ENCODE data around the gene STAT4. TPM values are rescaled to one million over a fixed set of nuclear protein-coding genes. Genes with fewer than 3 reads are reported as not detected.

The STAT4 gene
- total RNA-seq, 2 donors from 2014 or later, result 3.2 to 8.8 TPM

DNA sequence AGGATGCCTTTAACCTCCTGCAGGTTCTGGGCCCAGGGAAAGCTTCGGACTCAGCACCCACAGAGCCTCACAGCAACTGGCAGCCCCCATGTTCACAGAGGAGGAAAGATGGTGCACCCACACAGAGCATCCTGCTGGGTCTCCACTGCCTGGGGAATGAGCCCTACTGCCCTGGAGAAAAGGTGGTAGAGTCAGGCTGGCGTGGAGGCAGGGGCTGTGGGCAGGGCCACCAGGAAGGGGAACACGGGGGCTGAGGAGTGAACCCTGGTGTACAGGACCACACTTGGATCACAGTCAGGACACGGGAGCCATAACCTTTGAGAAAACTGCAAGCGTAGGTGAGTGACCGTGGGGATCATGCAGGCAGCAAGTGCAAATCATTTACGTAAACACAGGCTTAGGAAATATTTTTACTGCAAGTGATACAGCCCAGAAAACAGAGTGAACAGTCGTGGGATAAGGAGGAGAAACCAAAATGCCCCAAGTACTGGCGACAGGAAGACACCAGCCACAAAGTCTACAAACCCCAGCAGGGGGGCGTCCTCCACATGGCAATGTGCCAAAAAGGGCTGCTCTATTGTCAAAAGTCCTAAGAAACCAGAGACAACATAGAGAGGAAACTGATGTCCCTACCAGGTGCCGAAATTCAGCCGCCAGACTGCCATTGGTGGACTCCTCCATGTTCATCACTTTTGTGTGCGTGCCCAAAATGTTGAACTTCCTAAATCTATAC is 164.4 kb downstream of the STAT4 start:
- H3K36me3 Mint-ChIP-seq (ENCODE audit: low read depth), result peaks cover 93% of the 10 kb centered on the region
- peaks cover 100% of the 10 kb centered on the region for H3K36me3 ChIP-seq (ENCODE audit: control insufficient read depth, insufficient read depth, low read length)
- no peaks in the 10 kb centered on the region for H3K4me1 ChIP-seq (ENCODE audit: control insufficient read depth, insufficient read depth, low read length)
- no peak overlapping the region for H3K4me3 ChIP-seq (ENCODE audit: low read length)
- no peak overlapping the region for H3K9ac ChIP-seq (ENCODE audit: extremely low read depth, low read length, poor library complexity, severe bottlenecking)
- no peaks in the 10 kb centered on the region for H3K27me3 Mint-ChIP-seq (ENCODE audit: insufficient read depth)
- 94 to 95% methylated on average over 6 to 13 of the region's 13 CpGs for WGBS, 2 experiments (ENCODE audit: insufficient coverage in 1 of 2, insufficient read length in 1 of 2)
- peak overlapping the region; percentile 19 for H3K27ac Mint-ChIP-seq
- no peaks in the 10 kb centered on the region for H3K27me3 ChIP-seq (ENCODE audit: control insufficient read depth, insufficient read depth, low read length, poor library complexity, severe bottlenecking)
- H3K4me3 Mint-ChIP-seq, result no peak overlapping the region
- no peak overlapping the region for H3K27ac ChIP-seq (ENCODE audit: low read depth, low read length)
- H3K4me1 Mint-ChIP-seq, result peaks cover 7% of the 10 kb centered on the region
- H3K9me3 Mint-ChIP-seq, result peaks cover 5% of the 10 kb centered on the region
- peaks cover 15% of the 10 kb centered on the region for H3K9me3 ChIP-seq (ENCODE audit: control insufficient read depth, low read length)
- no peak for DNase-seq
- TF ChIP-seq, protein P1, sequence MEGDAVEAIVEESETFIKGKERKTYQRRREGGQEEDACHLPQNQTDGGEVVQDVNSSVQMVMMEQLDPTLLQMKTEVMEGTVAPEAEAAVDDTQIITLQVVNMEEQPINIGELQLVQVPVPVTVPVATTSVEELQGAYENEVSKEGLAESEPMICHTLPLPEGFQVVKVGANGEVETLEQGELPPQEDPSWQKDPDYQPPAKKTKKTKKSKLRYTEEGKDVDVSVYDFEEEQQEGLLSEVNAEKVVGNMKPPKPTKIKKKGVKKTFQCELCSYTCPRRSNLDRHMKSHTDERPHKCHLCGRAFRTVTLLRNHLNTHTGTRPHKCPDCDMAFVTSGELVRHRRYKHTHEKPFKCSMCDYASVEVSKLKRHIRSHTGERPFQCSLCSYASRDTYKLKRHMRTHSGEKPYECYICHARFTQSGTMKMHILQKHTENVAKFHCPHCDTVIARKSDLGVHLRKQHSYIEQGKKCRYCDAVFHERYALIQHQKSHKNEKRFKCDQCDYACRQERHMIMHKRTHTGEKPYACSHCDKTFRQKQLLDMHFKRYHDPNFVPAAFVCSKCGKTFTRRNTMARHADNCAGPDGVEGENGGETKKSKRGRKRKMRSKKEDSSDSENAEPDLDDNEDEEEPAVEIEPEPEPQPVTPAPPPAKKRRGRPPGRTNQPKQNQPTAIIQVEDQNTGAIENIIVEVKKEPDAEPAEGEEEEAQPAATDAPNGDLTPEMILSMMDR (conservative IDR thresholded peaks at IDR 0.05), result no peak

DNA sequence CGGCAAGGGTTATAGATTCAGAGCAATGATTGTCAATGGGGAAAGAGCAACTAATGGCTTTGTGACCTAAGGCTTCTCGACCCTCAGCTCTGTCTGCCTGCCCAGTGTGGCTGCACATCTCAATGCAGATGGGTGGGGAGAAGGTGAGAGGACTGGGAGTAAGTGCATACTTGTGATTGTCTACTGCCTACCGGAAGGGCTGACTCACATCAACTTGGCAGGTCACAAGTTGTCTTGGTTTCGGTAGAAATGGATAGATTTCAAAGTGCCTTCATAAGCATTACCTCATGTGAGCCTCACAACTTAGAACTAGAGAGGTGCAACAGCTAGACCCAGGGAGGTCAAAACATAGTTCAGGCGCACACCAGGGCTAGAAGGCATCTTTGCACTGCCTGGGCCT is 166.2 kb downstream of the STAT4 start:
- 95 to 100% methylated on average over 4 to 5 of the region's 5 CpGs for WGBS, 2 experiments (ENCODE audit: insufficient coverage in 1 of 2, insufficient read length in 1 of 2)
- H3K9me3 ChIP-seq (ENCODE audit: control insufficient read depth, low read length), result peaks cover 15% of the 10 kb centered on the region

DNA sequence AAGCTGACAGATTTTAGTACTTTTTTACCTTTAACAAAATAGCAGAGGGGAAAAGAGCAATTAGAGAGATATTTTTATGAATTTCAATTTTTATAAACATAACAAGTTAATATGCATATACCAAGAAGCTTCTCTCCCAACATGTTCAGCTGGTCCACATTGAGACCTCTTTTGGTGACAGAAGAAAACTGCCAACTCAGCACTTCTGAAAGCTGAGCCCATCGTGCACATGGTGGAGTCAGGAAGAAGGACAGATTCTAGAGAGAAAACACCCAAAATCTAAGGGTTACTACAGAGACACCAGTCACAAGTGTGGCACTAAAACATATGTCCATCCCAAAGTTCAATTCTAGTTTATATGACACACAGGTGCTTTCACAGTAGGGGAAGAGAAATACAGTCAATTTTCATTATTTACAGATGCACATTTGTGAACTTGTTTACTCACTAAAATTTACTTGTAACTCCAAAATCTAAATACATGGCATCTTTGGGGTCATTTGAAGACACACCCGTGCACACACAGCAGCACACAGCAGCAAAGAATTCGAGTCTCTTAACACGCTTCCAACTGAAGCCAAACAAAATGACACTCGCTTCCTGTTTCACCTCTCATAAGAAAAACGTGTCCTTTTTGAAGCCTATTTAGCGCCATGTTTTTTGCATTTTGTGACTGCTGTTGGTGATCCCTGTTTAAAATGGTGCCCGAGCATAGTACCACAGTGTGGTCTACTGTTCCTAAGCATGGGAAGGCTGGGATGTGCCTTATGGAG is 168.3 kb downstream of the STAT4 start:
- H3K4me3 Mint-ChIP-seq, result no peak overlapping the region
- 91 to 96% methylated on average over 7 to 8 of the region's 8 CpGs for WGBS, 2 experiments (ENCODE audit: insufficient coverage in 1 of 2, insufficient read length in 1 of 2)
- H3K27ac Mint-ChIP-seq, result no peak overlapping the region
- no peak for DNase-seq
- Histone ChIP-seq H3K36me3 (ENCODE audit: control insufficient read depth, insufficient read depth, low read length) (peaks cover 100% of the 10 kb centered on the region), H3K9ac (ENCODE audit: extremely low read depth, low read length, poor library complexity, severe bottlenecking) (no peak overlapping the region), H3K9me3 (ENCODE audit: control insufficient read depth, low read length) (peaks cover 15% of the 10 kb centered on the region), H3K4me3 (ENCODE audit: low read length) (no peak overlapping the region), H3K27ac (ENCODE audit: low read depth, low read length) (no peak overlapping the region), H3K4me1 (ENCODE audit: control insufficient read depth, insufficient read depth, low read length) (no peaks in the 10 kb centered on the region), H3K27me3 (ENCODE audit: control insufficient read depth, insufficient read depth, low read length, poor library complexity, severe bottlenecking) (no peaks in the 10 kb centered on the region)
- peaks cover 94% of the 10 kb centered on the region for H3K36me3 Mint-ChIP-seq (ENCODE audit: low read depth)
- H3K4me1 Mint-ChIP-seq, result peaks cover 20% of the 10 kb centered on the region
- no peaks in the 10 kb centered on the region for H3K27me3 Mint-ChIP-seq (ENCODE audit: insufficient read depth)
- TF ChIP-seq, protein P1 (conservative IDR thresholded peaks at IDR 0.05), result no peak
- peaks cover 5% of the 10 kb centered on the region for H3K9me3 Mint-ChIP-seq

More for the DNA sequence above, 166.2 kb downstream of the STAT4 start:
- H3K36me3 ChIP-seq (ENCODE audit: control insufficient read depth, insufficient read depth, low read length), result peaks cover 100% of the 10 kb centered on the region
- no peak overlapping the region for H3K27ac ChIP-seq (ENCODE audit: low read depth, low read length)
- no peak for DNase-seq
- Mint-ChIP-seq H3K27me3 (ENCODE audit: insufficient read depth) (no peaks in the 10 kb centered on the region), H3K36me3 (ENCODE audit: low read depth) (peaks cover 94% of the 10 kb centered on the region), H3K4me3 (no peak overlapping the region), H3K27ac (no peak overlapping the region), H3K9me3 (peaks cover 5% of the 10 kb centered on the region), H3K4me1 (peaks cover 20% of the 10 kb centered on the region)
- H3K27me3 ChIP-seq (ENCODE audit: control insufficient read depth, insufficient read depth, low read length, poor library complexity, severe bottlenecking), result no peaks in the 10 kb centered on the region
- TF ChIP-seq, protein P1 (conservative IDR thresholded peaks at IDR 0.05), result no peak
- H3K4me1 ChIP-seq (ENCODE audit: control insufficient read depth, insufficient read depth, low read length), result no peaks in the 10 kb centered on the region
- no peak overlapping the region for H3K9ac ChIP-seq (ENCODE audit: extremely low read depth, low read length, poor library complexity, severe bottlenecking)
- no peak overlapping the region for H3K4me3 ChIP-seq (ENCODE audit: low read length)
